ENCODE results near the gene COG5.
A peak's percentile ranks its signal among the peaks of the same experiment; 100 is the strongest.

COG5 gene

GRCh38 chr7:107580716-107581383 lies 17.1 kb upstream of the COG5 start (continued):
- TF ChIP-seq ZNF292 (tag by site-specific recombination; IDR thresholded peaks at IDR 0.05; ENCODE audit: borderline replicate concordance, low read depth): no peak
- TF ChIP-seq CTCF (tag by site-specific recombination; IDR thresholded peaks at IDR 0.05): no peak
- TF ChIP-seq ZNF362 (tag by site-specific recombination; IDR thresholded peaks at IDR 0.05): peak; percentile 33; the same call in 1 of the 2 replicates
- TF ChIP-seq ZNF571 (tag by site-specific recombination; IDR thresholded peaks at IDR 0.05): no peak
- no peak for TF ChIP-seq PRDM10 (tag by site-specific recombination; IDR thresholded peaks at IDR 0.05)
- TF ChIP-seq ZNF76 (tag by site-specific recombination; IDR thresholded peaks at IDR 0.05; ENCODE audit: borderline replicate concordance, low read depth): no peak
- TF ChIP-seq BCL11A (tag by site-specific recombination; IDR thresholded peaks at IDR 0.05; ENCODE audit: low read depth): no peak
- no peak for TF ChIP-seq ZNF473 (tag by site-specific recombination; IDR thresholded peaks at IDR 0.05)
- TF ChIP-seq REST (tag by site-specific recombination; IDR thresholded peaks at IDR 0.05): no peak

GRCh38 chr7:107579885-107580715 lies 16.4 kb upstream of the COG5 start, which contains the start of gene BCAP29:
TSS of gene BCAP29 (plus strand) at chr7:107580246. CDS start at chr7:107580773, 527 bp downstream.
- Histone ChIP-seq H3K9me3 (ENCODE audit: control insufficient read depth, insufficient read depth, low read depth, low read length) (no peaks in the 10 kb centered on the region), H3K36me3 (ENCODE audit: control insufficient read depth in 2 of 2, insufficient read depth in 1 of 2, low read length in 2 of 2) (peaks cover 0 to 11% of the 10 kb centered on the region in 2 experiments; a peak in 1 of 3 replicates), H3K27ac (ENCODE audit: extremely low read depth, low read depth, low read length) (peak within 1 kb of the TSS; percentile 73), H3K4me1 (ENCODE audit: control insufficient read depth, insufficient read depth, low read length) (no peaks in the 10 kb centered on the region), H3K4me3 (ENCODE audit: low read depth, low read length) (peak within 1 kb of the TSS; percentile 77)
- CTCF ChIA-PET: interaction anchor here (0.6 kb wide), 1 partner anchor 13 kb away, joined by 3 read pairs; no protein-coding TSS in a partner anchor
- POLR2A ChIA-PET: interaction anchor here (0.5 to 2.0 kb wide), 3 partner anchors 17 to 1296 kb away, joined by 3 to 15 read pairs (median 5); partner anchors contain the start of genes COG5, DUS4L and NAMPT
- no peak for TF ChIP-seq INSM2 (tag by site-specific recombination; IDR thresholded peaks at IDR 0.05)
- TF ChIP-seq ZSCAN23 (tag by site-specific recombination; IDR thresholded peaks at IDR 0.05): no peak
- TF ChIP-seq OSR2 (tag by site-specific recombination; IDR thresholded peaks at IDR 0.05): no peak
- TF ChIP-seq YY2 (tag by site-specific recombination; IDR thresholded peaks at IDR 0.05): no peak
- no peak for TF ChIP-seq ZNF544 (tag by site-specific recombination; IDR thresholded peaks at IDR 0.05)
- TF ChIP-seq ZNF311 (tag by site-specific recombination; IDR thresholded peaks at IDR 0.05; ENCODE audit: borderline replicate concordance): no peak
- TF ChIP-seq ZBTB10 (tag by site-specific recombination; IDR thresholded peaks at IDR 0.05): no peak
- no peak for TF ChIP-seq ZNF621 (tag by site-specific recombination; IDR thresholded peaks at IDR 0.05)

Measured in HEK293 (cell line).